Endothelial cell of umbilical vein (primary cell): ENCODE results near the gene KATNAL2.

ENCODE experiments used
- JUN ChIP-seq: IDR thresholded peaks from 2 replicates; pipeline ENCODE4 v1.6.1; 2011; ENCODE audit warnings: borderline replicate concordance, low read depth; ENCODE audit not compliant: insufficient read length, insufficient read depth
- POLR2AphosphoS5 ChIP-seq: IDR thresholded peaks from 2 replicates; pipeline ENCODE4 v1.6.1; 2012; ENCODE audit warnings: low read depth, mild to moderate bottlenecking, control low read depth, low read length, moderate library complexity; ENCODE audit not compliant: insufficient read depth
- TF ChIP-seq, protein P1 (sequence below), 2 donors: IDR thresholded peaks; 1 replicate in 1 of 2; 2 replicates in 1 of 2; pipeline ENCODE4 v1.5.1; 2011; ENCODE audit warnings: low read length in 2 of 2, mild to moderate bottlenecking in 2 of 2, moderate library complexity in 2 of 2, control low read depth in 1 of 2, inconsistent platforms in 1 of 2, low read depth in 1 of 2; ENCODE audit not compliant: insufficient read depth in 1 of 2; ENCODE audit errors: extremely low read depth in 1 of 2
- TF ChIP-seq, protein P2 (sequence below): IDR thresholded peaks from 2 replicates; pipeline ENCODE4 v1.6.1; 2011; ENCODE audit not compliant: insufficient read depth, insufficient read length

- TF ChIP-seq POLR2AphosphoS5 (no peak), JUN (no peak)
- TF ChIP-seq, protein P1, sequence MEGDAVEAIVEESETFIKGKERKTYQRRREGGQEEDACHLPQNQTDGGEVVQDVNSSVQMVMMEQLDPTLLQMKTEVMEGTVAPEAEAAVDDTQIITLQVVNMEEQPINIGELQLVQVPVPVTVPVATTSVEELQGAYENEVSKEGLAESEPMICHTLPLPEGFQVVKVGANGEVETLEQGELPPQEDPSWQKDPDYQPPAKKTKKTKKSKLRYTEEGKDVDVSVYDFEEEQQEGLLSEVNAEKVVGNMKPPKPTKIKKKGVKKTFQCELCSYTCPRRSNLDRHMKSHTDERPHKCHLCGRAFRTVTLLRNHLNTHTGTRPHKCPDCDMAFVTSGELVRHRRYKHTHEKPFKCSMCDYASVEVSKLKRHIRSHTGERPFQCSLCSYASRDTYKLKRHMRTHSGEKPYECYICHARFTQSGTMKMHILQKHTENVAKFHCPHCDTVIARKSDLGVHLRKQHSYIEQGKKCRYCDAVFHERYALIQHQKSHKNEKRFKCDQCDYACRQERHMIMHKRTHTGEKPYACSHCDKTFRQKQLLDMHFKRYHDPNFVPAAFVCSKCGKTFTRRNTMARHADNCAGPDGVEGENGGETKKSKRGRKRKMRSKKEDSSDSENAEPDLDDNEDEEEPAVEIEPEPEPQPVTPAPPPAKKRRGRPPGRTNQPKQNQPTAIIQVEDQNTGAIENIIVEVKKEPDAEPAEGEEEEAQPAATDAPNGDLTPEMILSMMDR (IDR thresholded peaks at IDR 0.05; ENCODE audit: extremely low read depth in 1 of 2, insufficient read depth in 1 of 2, low read depth in 1 of 2, low read length in 2 of 2): peak; percentile 20 to 33
- TF ChIP-seq, protein P2, sequence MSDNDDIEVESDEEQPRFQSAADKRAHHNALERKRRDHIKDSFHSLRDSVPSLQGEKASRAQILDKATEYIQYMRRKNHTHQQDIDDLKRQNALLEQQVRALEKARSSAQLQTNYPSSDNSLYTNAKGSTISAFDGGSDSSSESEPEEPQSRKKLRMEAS: no peak
These were observed 119.0 kb downstream of the KATNAL2 start for GRCh38 chr18:47036298-47036874.
